ENCODE measurements around the gene FPR2. TPM values are rescaled to one million over a fixed set of nuclear protein-coding genes. Genes with fewer than 3 reads are reported as not detected.

The FPR2 gene
- total and polyA plus RNA-seq, 12 donors, result 0.17 to 5.8 (median 0.64) TPM; not detected in 1

- DNase-seq, result peak in 1 of 2 donors; percentile 29
- peaks cover 0 to 85% (median 76%) of the 10 kb centered on the region in 7 donors for H3K27me3 ChIP-seq
- no peak overlapping the region for H3K4me3 ChIP-seq
- 30 to 35% methylated on average over 14 of the region's 14 CpGs for WGBS, 2 donors
- H3K4me1 ChIP-seq, result peaks cover 0 to 4% (median 0%) of the 10 kb centered on the region in 9 donors
- intact Hi-C loops (cut with DNase I), result no loop called here
- H3K36me3 ChIP-seq, result no peaks in the 10 kb centered on the region
- no peak overlapping the region for H3K27ac ChIP-seq
- H3K9me3 ChIP-seq, result no peaks in the 10 kb centered on the region
- peak; percentile 34 to 81 (median 64) for ATAC-seq
- TF ChIP-seq, protein P1, sequence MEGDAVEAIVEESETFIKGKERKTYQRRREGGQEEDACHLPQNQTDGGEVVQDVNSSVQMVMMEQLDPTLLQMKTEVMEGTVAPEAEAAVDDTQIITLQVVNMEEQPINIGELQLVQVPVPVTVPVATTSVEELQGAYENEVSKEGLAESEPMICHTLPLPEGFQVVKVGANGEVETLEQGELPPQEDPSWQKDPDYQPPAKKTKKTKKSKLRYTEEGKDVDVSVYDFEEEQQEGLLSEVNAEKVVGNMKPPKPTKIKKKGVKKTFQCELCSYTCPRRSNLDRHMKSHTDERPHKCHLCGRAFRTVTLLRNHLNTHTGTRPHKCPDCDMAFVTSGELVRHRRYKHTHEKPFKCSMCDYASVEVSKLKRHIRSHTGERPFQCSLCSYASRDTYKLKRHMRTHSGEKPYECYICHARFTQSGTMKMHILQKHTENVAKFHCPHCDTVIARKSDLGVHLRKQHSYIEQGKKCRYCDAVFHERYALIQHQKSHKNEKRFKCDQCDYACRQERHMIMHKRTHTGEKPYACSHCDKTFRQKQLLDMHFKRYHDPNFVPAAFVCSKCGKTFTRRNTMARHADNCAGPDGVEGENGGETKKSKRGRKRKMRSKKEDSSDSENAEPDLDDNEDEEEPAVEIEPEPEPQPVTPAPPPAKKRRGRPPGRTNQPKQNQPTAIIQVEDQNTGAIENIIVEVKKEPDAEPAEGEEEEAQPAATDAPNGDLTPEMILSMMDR (IDR thresholded peaks at IDR 0.05), result no peak
Observed at GRCh38 chr19:51726049-51726448, 34.9 kb upstream of the FPR2 start.

DNA sequence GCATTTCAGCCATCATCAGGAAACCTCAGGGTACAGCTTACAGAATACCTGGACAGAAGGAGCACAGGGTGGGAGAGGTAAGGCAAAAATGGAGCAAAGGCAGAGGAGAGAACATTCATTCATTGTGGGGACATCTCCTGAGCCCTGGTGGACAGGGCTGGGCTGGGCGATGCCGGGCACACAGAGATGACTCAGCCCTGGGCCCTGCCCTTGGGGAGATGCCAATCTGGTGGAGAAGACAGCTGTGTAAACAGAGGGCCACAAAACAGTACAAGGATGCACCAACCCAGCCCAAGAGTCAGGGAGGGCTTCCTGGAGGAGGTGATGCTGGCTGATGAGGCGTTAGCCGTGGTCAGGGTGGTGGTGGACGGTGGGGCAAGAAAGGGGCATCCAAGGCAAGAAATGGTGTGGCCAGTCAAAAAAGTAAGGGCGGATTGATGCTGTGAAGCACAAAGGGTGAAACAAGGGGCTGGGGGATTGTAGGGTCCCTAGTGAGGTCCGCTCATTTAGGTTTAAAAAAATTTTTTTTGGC lies 33.6 kb upstream of the FPR2 start:
- Histone ChIP-seq H3K4me3 (no peak overlapping the region), H3K4me1 (peaks cover 0 to 4% (median 0%) of the 10 kb centered on the region in 9 donors), H3K9me3 (no peaks in the 10 kb centered on the region), H3K27ac (no peak overlapping the region), H3K27me3 (peaks cover 0 to 79% (median 71%) of the 10 kb centered on the region in 7 donors), H3K36me3 (no peaks in the 10 kb centered on the region)
- intact Hi-C loops (cut with DNase I), result no loop called here
- ATAC-seq (no peak), DNase-seq (no peak)
- 71 to 82% methylated on average over 7 of the region's 7 CpGs for WGBS, 2 donors
- TF ChIP-seq, protein P1 (IDR thresholded peaks at IDR 0.05), result no peak

DNA sequence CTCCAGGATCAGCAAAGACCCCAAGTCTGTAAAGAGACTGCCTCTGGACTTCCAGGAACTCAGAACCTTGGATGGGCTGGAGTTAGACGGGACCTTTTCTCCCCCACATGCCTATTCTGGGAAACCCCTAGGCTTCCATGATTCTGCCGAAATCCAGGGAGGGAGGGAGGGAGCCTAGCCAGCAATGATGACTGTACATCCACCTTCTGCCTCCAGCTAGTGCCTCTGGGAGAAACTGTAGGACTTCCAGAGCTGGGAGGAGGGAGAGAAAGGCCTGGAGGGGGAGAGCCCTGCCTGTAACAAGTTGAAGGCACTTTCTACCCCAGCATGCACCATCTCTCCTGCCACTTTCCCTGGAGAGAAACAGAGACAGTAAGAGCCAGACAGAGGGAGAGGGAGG lies 31.2 kb upstream of the FPR2 start:
- ATAC-seq, result no peak

DNA sequence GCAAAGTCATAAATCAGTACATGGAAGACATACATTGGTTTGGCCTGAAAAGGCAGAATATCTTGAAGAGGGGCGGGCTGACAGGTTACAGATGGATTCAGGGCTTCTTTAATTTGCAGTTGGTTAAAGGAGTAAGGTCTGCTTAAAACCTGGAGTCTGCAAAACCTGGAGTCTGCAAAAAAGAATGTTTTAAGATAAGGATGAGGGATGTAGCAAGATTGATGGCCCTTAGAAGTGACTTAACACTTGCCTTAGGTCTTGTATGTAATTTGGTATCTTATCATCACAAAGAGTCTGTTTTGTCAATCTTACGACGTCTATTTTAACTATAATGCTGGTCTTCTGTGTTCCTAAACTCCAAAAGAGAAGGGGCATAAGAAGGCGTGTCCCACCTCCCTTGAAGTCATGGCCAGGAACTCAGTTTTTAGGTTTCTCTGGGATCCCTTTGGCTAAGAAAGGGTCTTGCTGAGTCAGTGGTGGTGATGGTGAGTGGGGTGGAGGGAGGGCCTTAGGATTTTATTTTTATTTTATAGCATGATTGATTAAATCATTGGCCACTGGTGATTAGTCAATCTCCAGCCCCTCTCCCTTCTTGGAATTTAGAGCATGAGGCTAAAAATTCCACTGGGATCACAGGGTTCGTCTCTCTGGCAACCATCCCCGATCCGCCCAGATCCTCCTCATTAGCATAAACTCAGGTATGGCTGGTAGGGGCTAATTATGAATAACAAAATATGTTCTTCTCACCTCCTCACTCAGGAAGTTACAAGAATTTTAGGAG lies 27.0 kb upstream of the FPR2 start:
- Histone ChIP-seq H3K4me3 (no peak overlapping the region), H3K9me3 (no peaks in the 10 kb centered on the region), H3K27me3 (peaks cover 0 to 71% (median 43%) of the 10 kb centered on the region in 7 donors), H3K36me3 (no peaks in the 10 kb centered on the region), H3K27ac (no peak overlapping the region), H3K4me1 (peaks cover 0 to 30% (median 0%) of the 10 kb centered on the region in 9 donors)
- DNase-seq (no peak), ATAC-seq (no peak)
- TF ChIP-seq, protein P1 (IDR thresholded peaks at IDR 0.05), result no peak
- 59 to 61% methylated on average over 7 of the region's 7 CpGs for WGBS, 2 donors
- intact Hi-C loops (cut with DNase I), result no loop called here

More for the DNA sequence above, 31.2 kb upstream of the FPR2 start:
- TF ChIP-seq, protein P1 (IDR thresholded peaks at IDR 0.05), result no peak
- peaks cover 0 to under 1% (median 0%) of the 10 kb centered on the region in 9 donors for H3K4me1 ChIP-seq
- intact Hi-C loops (cut with DNase I), result no loop called here
- H3K4me3 ChIP-seq, result no peak overlapping the region
- no peaks in the 10 kb centered on the region for H3K36me3 ChIP-seq
- no peaks in the 10 kb centered on the region for H3K9me3 ChIP-seq
- DNase-seq, result no peak
- no peak overlapping the region for H3K27ac ChIP-seq
- WGBS, 2 donors, result 53 to 63% methylated on average over 2 of the region's 2 CpGs
- peaks cover 0 to 69% (median 55%) of the 10 kb centered on the region in 7 donors for H3K27me3 ChIP-seq

All from heart right ventricle (tissue), 16 donors.